SKM-1 (cell line): ENCODE data around the gene KCNH1.

ENCODE experiments used
- DNase-seq: peaks from one replicate; lab custom pipeline; 2025; ENCODE audit not compliant: unreplicated experiment; lab: John Stamatoyannopoulos, UW

KCNH1 gene

GRCh38 chr1:210769473-210769872 is 364.5 kb downstream of the KCNH1 start:
- DNase-seq = no peak

DNA sequence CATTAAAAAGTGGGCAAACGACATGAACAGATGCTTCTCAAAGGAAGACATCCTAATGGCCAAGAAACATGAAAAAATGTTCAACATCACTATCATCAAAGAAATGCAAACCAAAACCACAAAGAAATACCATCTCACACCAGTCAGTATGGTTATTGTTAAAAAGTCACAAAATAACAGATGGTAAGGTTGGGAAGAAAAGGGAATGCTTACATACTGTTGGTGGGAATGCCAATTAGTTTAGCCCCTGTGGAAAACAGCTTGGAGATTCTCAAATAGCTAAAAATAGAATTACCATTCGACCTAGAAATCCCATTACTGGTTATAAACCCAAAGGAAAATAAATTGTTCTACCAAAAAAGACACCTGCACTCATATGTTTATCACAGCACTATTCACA is 369.4 kb downstream of the KCNH1 start:
- no peak for DNase-seq

GRCh38 chr1:210758761-210759160 is 375.2 kb downstream of the KCNH1 start:
- no peak for DNase-seq

GRCh38 chr1:210758261-210758660 is 375.7 kb downstream of the KCNH1 start:
- no peak for DNase-seq

GRCh38 chr1:210757677-210758076 is 376.3 kb downstream of the KCNH1 start:
- DNase-seq = no peak

- no peak for DNase-seq
These were observed 377.8 kb downstream of the KCNH1 start for GRCh38 chr1:210755991-210756659.

DNA sequence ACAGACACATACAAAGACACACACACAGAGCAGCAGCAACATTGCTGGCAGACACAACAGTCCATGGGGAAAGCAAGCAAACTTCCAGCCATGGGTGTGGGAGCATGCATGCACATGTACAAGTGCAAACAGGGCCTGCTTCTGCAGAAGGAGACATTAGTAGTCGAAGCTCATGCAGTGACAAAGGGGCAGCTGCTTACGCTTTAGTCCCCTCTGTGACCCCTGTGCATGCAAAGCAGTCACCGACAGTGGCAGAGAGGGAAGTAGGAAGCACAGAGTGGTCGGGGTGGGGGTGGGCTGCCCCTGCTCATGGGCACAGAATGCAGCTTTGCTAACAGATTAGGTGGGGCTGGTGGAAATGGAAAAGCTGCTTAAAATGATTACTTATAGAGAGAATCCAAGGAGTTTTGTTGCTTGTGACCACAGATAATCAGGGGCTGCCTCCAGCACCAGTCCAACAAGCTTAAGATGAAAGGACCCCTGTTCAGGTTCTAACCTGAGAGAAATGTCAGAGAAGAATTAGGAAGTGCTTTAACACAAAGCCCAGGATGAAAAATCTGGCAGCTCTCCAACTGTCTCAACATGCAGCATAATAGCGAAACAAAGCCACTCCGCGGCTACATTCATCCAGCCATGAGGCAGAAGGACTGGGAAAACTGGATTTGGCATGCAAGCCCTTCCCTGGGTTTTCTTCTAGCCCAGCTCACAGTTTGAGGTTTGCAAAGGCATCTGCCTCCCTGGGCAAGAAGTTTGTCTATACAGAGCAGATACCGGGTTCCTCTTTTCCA is 378.9 kb downstream of the KCNH1 start:
- DNase-seq = no peak

DNA sequence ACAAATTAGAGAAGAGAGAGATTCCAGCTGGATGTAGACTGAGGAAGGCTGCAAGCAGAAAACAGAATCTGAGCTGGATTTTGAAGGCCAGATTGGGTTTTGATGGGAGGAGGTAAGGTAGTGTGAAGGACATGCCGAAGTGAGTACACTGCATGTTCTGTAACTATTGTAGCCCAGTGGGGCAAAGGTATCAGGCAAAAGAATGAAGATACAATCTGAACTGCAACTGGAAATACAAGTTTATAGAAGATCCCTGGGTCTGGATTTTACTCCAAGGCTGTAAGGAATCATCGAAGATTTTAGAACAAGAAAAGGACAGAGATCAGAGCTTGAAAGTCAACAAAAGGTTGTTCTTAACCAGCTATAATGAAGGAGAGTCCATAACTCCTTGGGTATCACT is 382.0 kb downstream of the KCNH1 start:
- no peak for DNase-seq

- DNase-seq = no peak
These were observed 383.5 kb downstream of the KCNH1 start for GRCh38 chr1:210750468-210750867.

DNA sequence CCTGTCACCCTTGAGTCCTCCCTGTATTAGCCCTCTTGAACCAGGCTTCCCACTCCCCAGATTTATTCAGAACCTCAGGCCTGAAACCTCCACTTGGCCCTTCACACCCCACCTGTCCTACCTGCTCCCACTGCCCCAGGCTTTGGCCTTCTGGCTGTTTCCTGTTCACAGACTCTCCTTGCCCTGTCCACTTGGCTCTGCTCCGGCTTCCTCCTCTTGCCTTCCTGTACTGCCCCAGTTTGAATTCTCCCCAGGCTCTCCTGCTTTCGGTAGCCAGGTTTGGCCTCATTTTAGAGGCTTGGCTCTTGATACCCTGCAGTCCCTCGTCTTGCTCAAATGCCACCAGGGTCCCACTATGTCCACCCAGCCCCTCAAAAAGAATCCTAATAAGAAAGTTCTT is 385.2 kb downstream of the KCNH1 start:
- DNase-seq = no peak

DNA sequence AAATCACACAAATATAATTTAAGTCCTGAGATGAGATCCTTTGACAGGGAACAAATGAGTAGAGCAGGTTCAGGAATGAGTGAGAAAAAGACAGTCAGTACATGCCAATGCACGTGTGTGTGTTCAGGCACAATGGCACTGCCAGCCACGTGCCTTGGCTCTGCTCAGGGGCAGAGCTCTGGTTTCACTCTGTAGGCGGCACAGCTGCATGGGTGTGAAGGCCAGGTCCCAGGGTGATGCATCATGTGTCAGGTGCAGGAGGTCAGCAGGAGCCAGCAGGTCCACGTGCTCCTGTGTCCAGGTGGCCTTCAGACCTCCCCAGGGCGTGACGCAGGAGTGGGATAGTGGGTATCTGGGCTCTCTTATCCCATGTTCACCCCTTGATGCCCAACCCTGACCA is 386.1 kb downstream of the KCNH1 start:
- DNase-seq = no peak

DNA sequence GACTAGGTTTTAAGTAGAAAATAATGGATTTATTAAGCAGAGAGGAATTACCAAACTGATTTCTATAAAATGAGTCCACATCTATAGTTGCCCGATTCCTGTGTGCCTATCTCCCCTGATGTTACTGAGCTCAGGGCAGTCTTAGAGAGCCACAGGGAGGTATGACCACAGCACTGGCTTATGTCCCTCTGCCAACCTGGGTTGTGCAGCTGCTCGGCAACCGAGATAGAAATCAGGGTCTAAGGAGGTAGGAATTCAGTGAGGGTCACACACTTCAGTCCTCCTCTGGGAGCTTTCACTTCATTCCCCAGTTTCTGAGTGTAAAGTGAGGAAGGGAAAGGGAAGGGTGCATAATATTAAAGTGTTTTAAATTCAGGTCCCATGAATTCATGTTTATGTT is 386.8 kb downstream of the KCNH1 start:
- DNase-seq = no peak

DNA sequence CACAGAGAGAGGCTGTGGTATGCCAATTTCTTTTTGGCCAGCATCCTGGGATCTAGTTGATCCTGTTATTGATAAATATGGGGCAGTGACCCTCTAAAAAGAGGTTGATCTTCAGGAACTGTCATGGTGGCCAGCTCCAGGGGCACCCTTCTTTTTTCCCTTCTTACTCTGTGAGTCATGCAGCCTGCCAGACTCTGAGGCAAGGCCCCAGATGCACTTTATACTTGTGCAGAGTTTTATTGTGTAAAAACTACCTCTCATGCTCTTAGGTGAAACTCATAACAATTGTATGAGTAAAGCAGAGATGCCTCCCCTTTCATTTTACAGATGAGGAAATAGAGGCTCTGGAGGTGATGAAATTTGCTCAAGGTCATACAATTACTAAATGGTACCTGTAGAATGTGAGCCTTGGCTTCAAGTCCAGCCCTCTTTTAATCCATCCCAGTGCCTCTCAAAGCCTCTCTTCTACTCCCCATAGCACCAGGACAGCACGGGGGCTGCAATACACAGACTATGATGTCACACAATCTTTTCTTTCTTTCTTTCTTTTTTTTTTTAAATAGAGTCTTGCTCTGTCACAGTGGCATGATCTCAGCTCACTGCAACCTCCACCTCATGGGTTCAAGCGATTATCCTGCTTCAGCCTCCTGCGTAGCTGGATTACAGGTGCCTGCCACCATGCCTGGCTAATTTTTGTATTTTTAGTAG is 387.8 kb downstream of the KCNH1 start:
- no peak for DNase-seq

DNA sequence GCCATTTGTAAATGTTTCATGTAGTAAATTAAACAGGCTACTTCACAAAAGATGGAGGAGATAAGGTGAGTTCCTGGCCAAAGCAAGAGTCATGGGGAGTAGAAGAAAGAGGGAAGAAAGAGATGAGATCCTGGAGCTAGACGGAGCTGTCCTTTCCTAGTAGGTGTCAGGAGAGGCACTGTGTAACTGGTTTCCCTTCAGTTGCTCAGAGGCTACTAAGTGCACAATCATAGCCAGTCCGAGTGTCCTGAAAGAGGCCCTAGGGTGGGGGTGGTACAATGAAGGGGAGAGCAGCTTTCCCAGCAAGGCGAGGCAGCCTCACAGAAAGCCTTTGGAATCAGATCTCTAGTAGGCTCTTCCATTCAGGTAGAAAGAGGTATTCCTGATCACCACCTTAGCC is 390.9 kb downstream of the KCNH1 start:
- DNase-seq = no peak

DNA sequence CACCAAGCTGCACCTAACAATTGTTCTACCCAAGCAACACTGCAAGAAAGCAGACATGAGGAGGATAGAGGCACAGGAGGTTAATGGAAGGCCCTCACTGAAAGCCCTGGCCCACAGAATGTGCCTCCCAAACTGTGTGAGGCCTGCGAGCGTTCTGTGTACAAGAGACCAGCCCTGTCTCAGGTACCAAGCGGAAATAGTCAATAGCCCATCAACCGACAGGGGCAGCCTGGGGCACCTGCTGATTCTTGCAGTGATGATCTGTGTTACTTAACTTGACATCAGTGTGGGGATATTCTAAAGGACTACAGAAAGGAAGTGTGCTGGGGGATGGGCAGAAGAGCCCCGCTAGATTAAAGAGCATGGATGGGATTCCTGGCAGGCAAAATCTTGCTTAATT is 392.4 kb downstream of the KCNH1 start:
- DNase-seq = no peak

DNA sequence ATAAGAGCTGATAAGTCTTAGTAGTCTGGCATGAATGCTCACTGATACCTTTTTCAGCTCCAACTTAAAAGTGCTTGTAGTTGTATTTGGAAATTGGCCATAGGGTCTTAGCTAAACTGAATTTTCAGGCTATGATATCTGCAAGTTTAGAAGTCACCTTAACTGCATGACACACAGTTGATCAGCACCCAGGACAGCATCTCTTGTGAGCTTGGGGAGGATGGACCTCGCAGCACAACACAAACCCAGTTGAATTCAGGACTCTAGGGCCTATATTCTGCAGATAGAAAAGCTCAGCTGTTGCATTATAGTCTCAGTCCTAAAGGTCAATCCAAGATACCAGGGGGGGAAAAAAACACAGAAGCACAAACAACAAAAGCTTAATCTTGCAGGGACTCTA is 394.3 kb downstream of the KCNH1 start:
- DNase-seq = no peak

- DNase-seq = no peak
These were observed 395.7 kb downstream of the KCNH1 start for GRCh38 chr1:210738256-210738655.

DNA sequence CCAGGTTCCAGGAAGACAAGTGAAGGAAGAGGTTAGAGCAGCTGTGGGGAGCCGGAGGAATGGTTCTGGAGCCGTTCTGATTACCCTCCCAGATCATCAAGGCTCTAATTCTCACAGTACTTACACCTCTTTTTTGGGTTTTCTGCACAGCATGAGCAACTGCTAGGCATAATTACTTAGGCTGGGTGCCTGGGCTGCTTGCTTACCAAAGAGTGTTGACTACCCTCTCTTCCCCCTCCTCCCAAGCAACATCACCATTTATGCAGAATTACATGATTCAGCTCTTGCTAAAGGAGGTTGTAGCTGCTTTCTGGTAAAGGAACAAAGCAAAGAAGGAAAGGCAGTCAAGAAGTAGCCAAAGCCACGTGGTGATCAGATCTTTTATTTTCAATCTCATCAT is 397.2 kb downstream of the KCNH1 start:
- DNase-seq = no peak

- no peak for DNase-seq
These were observed 402.4 kb downstream of the KCNH1 start for GRCh38 chr1:210731597-210731996.

GRCh38 chr1:210731193-210731592 is 402.8 kb downstream of the KCNH1 start:
- peak; percentile 88 for DNase-seq

GRCh38 chr1:210730023-210730422 is 403.9 kb downstream of the KCNH1 start:
- no peak for DNase-seq
